Stimulated activated CD4-positive, alpha-beta T cell treated with anti-CD3 and anti-CD28 coated beads, Interleukin-4, amount 100 ng/mL, for 24 hours (primary cell): ENCODE measurements around the gene CCDC157.
"Not testable (repeated sequence)": the region's sequence is repeated elsewhere in the genome, so short reads cannot be mapped to it uniquely, and the experiment has no call there.

Source experiments
- DNase-seq: peaks from one replicate; pipeline ENCODE4 v3.0.0-alpha.2; 2020

Gene CCDC157

GRCh38 chr22:30326255-30326705, 30.5 kb upstream of the CCDC157 start:
- DNase-seq, result no peak

- DNase-seq, result peak; percentile 92
Measured at GRCh38 chr22:30326706-30327362, 30.0 kb upstream of the CCDC157 start, which contains the start of gene TBC1D10A. TBC1D10A (minus strand) TSS chr22:30326941; CDS start chr22:30326881, 60 bp downstream.

GRCh38 chr22:30327864-30328345, 28.9 kb upstream of the CCDC157 start:
- DNase-seq, result no peak

GRCh38 chr22:30328466-30329049, 28.2 kb upstream of the CCDC157 start:
- DNase-seq, result no peak

- DNase-seq, result no peak
Measured at GRCh38 chr22:30332551-30332950, 24.3 kb upstream of the CCDC157 start.

GRCh38 chr22:30332994-30333706, 23.7 kb upstream of the CCDC157 start:
- no peak for DNase-seq

GRCh38 chr22:30333707-30334087, 23.1 kb upstream of the CCDC157 start:
- no peak for DNase-seq

- no peak for DNase-seq
Measured at GRCh38 chr22:30334646-30335045, 22.2 kb upstream of the CCDC157 start.

GRCh38 chr22:30335236-30335635, 21.6 kb upstream of the CCDC157 start:
- no peak for DNase-seq

- no peak for DNase-seq
Measured at GRCh38 chr22:30336752-30337460, 19.9 kb upstream of the CCDC157 start.

GRCh38 chr22:30337461-30337778, 19.4 kb upstream of the CCDC157 start:
- DNase-seq, result no peak

GRCh38 chr22:30338341-30338740, 18.5 kb upstream of the CCDC157 start:
- DNase-seq, result not testable (repeated sequence)

GRCh38 chr22:30338802-30339201, 18.0 kb upstream of the CCDC157 start:
- no peak for DNase-seq

- DNase-seq, result no peak
Measured at GRCh38 chr22:30340911-30341685, 15.7 kb upstream of the CCDC157 start.

- DNase-seq, result peak; percentile 52
Measured at GRCh38 chr22:30344447-30345200, 12.2 kb upstream of the CCDC157 start.

GRCh38 chr22:30347255-30347892, 9.4 kb upstream of the CCDC157 start:
- peak; percentile 14 for DNase-seq

GRCh38 chr22:30348404-30348803, 8.4 kb upstream of the CCDC157 start:
- DNase-seq, result no peak

- DNase-seq, result no peak
Measured at GRCh38 chr22:30348809-30349208, 8.0 kb upstream of the CCDC157 start.

GRCh38 chr22:30351226-30351625, 5.6 kb upstream of the CCDC157 start:
- DNase-seq, result no peak

GRCh38 chr22:30354644-30355043, 2.2 kb upstream of the CCDC157 start:
- no peak for DNase-seq

- DNase-seq, result no peak
Measured at GRCh38 chr22:30357236-30357570, 396 bp downstream of the CCDC157 start.
